Dermis lymphatic vessel endothelial cell (primary cell): ENCODE measurements around the gene KRT20. TPM values are rescaled to one million over a fixed set of nuclear protein-coding genes. Genes with fewer than 3 reads are reported as not detected.

Experiments used
- total RNA-seq: library from RNA; depleted of rRNA; stranded (reverse); fragments of >200 nt; gene quantifications from 2 replicates; pipeline ENCODE4 v1.2.1, GENCODE V29; 2014

KRT20 gene
- not detected in 2 replicates for total RNA-seq

GRCh38 chr17:40884708-40885512, at the start of gene KRT20:
KRT20 (minus strand) TSS chr17:40885242; CDS start chr17:40885185, 57 bp downstream.

GRCh38 chr17:40866838-40867237, 18.2 kb downstream of the KRT20 start, which contains the start of gene KRT12:
KRT12 (minus strand) TSS chr17:40867223; CDS start chr17:40867186, 37 bp downstream.

Other genes with a start within 250 kb of the KRT20 start
- gene SMARCE1, start 237.4 kb downstream of the KRT20 start, total RNA-seq = 72.3 and 106 TPM in 2 replicates
- gene KRT222, start 220.1 kb downstream of the KRT20 start, total RNA-seq = 0.22 and 0.60 TPM in 2 replicates
- gene KRT24, start 181.5 kb downstream of the KRT20 start, total RNA-seq = not detected in 2 replicates
- not detected in 2 replicates for gene KRT25, start 129.9 kb downstream of the KRT20 start, total RNA-seq
- not detected in 2 replicates for gene KRT26, start 113.0 kb downstream of the KRT20 start, total RNA-seq
- not detected in 2 replicates for gene KRT27, start 102.7 kb downstream of the KRT20 start, total RNA-seq
- gene KRT28, start 85.3 kb downstream of the KRT20 start, total RNA-seq = not detected in 2 replicates
- gene KRT10, start 62.6 kb downstream of the KRT20 start, total RNA-seq = 2.4 and 2.7 TPM in 2 replicates
- gene KRT12, start 18.0 kb downstream of the KRT20 start, total RNA-seq = not detected in 2 replicates
- gene KRT23, start 52.4 kb upstream of the KRT20 start, total RNA-seq = 0.34 and 1.7 TPM in 2 replicates
- gene KRT39, start 81.7 kb upstream of the KRT20 start, total RNA-seq = not detected in 2 replicates
- gene KRT40, start 99.1 kb upstream of the KRT20 start, total RNA-seq = not detected in 2 replicates
- gene KRTAP3-3, start 108.9 kb upstream of the KRT20 start, total RNA-seq = not detected in 2 replicates
- gene KRTAP3-2, start 114.7 kb upstream of the KRT20 start, total RNA-seq = not detected in 2 replicates
- gene KRTAP3-1, start 123.9 kb upstream of the KRT20 start, total RNA-seq = not detected in 2 replicates
- gene KRTAP1-5, start 142.0 kb upstream of the KRT20 start, total RNA-seq = not detected in 2 replicates
- gene KRTAP1-4, start 145.0 kb upstream of the KRT20 start, total RNA-seq = not detected in 2 replicates
- not detected in 2 replicates for gene KRTAP1-3, start 149.6 kb upstream of the KRT20 start, total RNA-seq
- gene KRTAP1-1, start 156.2 kb upstream of the KRT20 start, total RNA-seq = not detected in 2 replicates
- not detected in 2 replicates for gene KRTAP2-1, start 162.1 kb upstream of the KRT20 start, total RNA-seq
- gene KRTAP2-2, start 170.0 kb upstream of the KRT20 start, total RNA-seq = not detected in 2 replicates
- gene KRTAP2-3, start 174.9 kb upstream of the KRT20 start, total RNA-seq = not detected in 2 replicates
- not detected in 2 replicates for gene KRTAP2-4, start 180.6 kb upstream of the KRT20 start, total RNA-seq
- not detected in 2 replicates for gene KRTAP4-7, start 198.9 kb upstream of the KRT20 start, total RNA-seq
- gene KRTAP4-8, start 212.9 kb upstream of the KRT20 start, total RNA-seq = not detected in 2 replicates
- not detected in 2 replicates for gene KRTAP4-16, start 217.0 kb upstream of the KRT20 start, total RNA-seq
- not detected in 2 replicates for gene KRTAP4-9, start 220.1 kb upstream of the KRT20 start, total RNA-seq
- not detected in 2 replicates for gene KRTAP4-11, start 233.1 kb upstream of the KRT20 start, total RNA-seq
- gene KRTAP4-12, start 238.9 kb upstream of the KRT20 start, total RNA-seq = not detected in 2 replicates